ENCODE results near the gene STARD5. TPM values are rescaled to one million over a fixed set of nuclear protein-coding genes. Genes with fewer than 3 reads are reported as not detected.

STARD5 gene
- total RNA-seq, 4 donors from 2014 or later = 37.8 to 39.6 (median 38.7) TPM

- no peaks in the 10 kb centered on the region for H3K9me3 ChIP-seq
- peaks cover 0 to 3% (median 0%) of the 10 kb centered on the region in 3 donors for H3K36me3 ChIP-seq
- H3K4me1 ChIP-seq = peaks cover 0 to 37% (median 14%) of the 10 kb centered on the region in 4 donors
- no peaks in the 10 kb centered on the region for H3K27me3 ChIP-seq
- peak overlapping the region; percentile 14 to 93 (median 88) for H3K27ac ChIP-seq
- no peak for TF ChIP-seq POLR2A (IDR thresholded peaks at IDR 0.05)
- no peak for TF ChIP-seq CTCF (IDR thresholded peaks at IDR 0.05)
- DNase-seq = peak in 1 of 3 donors; percentile 28
- H3K4me3 ChIP-seq = peak overlapping the region; percentile 47 to 64 (median 50)
Measured at GRCh38 chr15:81299156-81299555, 24.8 kb downstream of the STARD5 start.

- H3K27ac ChIP-seq = peak overlapping the region; percentile 75 to 93 (median 88)
Measured at GRCh38 chr15:81298611-81299010, 25.3 kb downstream of the STARD5 start.

GRCh38 chr15:81297603-81298575 lies 26.1 kb downstream of the STARD5 start:
- no peaks in the 10 kb centered on the region for H3K9me3 ChIP-seq
- H3K27me3 ChIP-seq = no peaks in the 10 kb centered on the region
- peaks cover 0 to 3% (median 0%) of the 10 kb centered on the region in 3 donors for H3K36me3 ChIP-seq
- peak overlapping the region; percentile 75 to 93 (median 88) for H3K27ac ChIP-seq
- H3K4me3 ChIP-seq = peak overlapping the region; percentile 47 to 64 (median 50)
- peak in 2 of 3 donors; percentile 15 to 46 for DNase-seq
- peaks cover 0 to 27% (median 6%) of the 10 kb centered on the region in 4 donors for H3K4me1 ChIP-seq
- no peak for TF ChIP-seq POLR2A (IDR thresholded peaks at IDR 0.05)
- TF ChIP-seq CTCF (IDR thresholded peaks at IDR 0.05) = no peak

More at GRCh38 chr15:81298611-81299010, 25.3 kb downstream of the STARD5 start:
- Histone ChIP-seq H3K36me3 (peaks cover 0 to 3% (median 0%) of the 10 kb centered on the region in 3 donors), H3K9me3 (no peaks in the 10 kb centered on the region), H3K4me3 (peak overlapping the region; percentile 47 to 64 (median 50)), H3K27me3 (no peaks in the 10 kb centered on the region), H3K4me1 (peaks cover 0 to 32% (median 9%) of the 10 kb centered on the region in 4 donors)
- DNase-seq = peak in 2 of 3 donors; percentile 39 to 48
- no peak for TF ChIP-seq CTCF (IDR thresholded peaks at IDR 0.05)
- TF ChIP-seq POLR2A (IDR thresholded peaks at IDR 0.05) = no peak

GRCh38 chr15:81297147-81297572 lies 26.8 kb downstream of the STARD5 start:
- Histone ChIP-seq H3K4me1 (peaks cover 0 to 29% (median 6%) of the 10 kb centered on the region in 4 donors), H3K27me3 (no peaks in the 10 kb centered on the region), H3K36me3 (no peaks in the 10 kb centered on the region), H3K9me3 (no peaks in the 10 kb centered on the region), H3K27ac (peak overlapping the region; percentile 75 to 93 (median 88)), H3K4me3 (peak overlapping the region; percentile 47 to 64 (median 50))
- DNase-seq = no peak
- TF ChIP-seq CTCF (IDR thresholded peaks at IDR 0.05) (no peak), POLR2A (IDR thresholded peaks at IDR 0.05) (no peak)

- DNase-seq = peak in 2 of 3 donors; percentile 93 to 94
- peak overlapping the region; percentile 47 to 64 (median 50) for H3K4me3 ChIP-seq
- H3K36me3 ChIP-seq = no peaks in the 10 kb centered on the region
- no peaks in the 10 kb centered on the region for H3K27me3 ChIP-seq
- peaks cover 0 to 29% (median 8%) of the 10 kb centered on the region in 4 donors for H3K4me1 ChIP-seq
- H3K9me3 ChIP-seq = no peaks in the 10 kb centered on the region
- TF ChIP-seq CTCF (IDR thresholded peaks at IDR 0.05) (no peak), POLR2A (IDR thresholded peaks at IDR 0.05) (peak; percentile 39 to 41)
- H3K27ac ChIP-seq = peak overlapping the region; percentile 75 to 93 (median 88)
Measured at GRCh38 chr15:81296673-81297072, 27.3 kb downstream of the STARD5 start.

Data from Peyer's patch (tissue), 4 donors.